Gastroesophageal sphincter (tissue), 4 donors: ENCODE data around the gene GJA3. TPM values are rescaled to one million over a fixed set of nuclear protein-coding genes. Genes with fewer than 3 reads are reported as not detected.

ENCODE experiments used
- ATAC-seq: fragments of 150-250 bp; one replicate; pipeline ENCODE4 v1.9.1; 2016; ENCODE audit warnings: mild to moderate bottlenecking, moderate library complexity
- H3K27ac ChIP-seq, 4 donors: fragments of 200-600 bp; sonication (generic) in 3 of 4; 1 replicate in 3 of 4; 2 replicates in 1 of 4; pipeline ENCODE4 v1.5.1; 2016 to 2019
- H3K27me3 ChIP-seq: fragments of 200-600 bp; sonication (generic); one replicate; pipeline ENCODE4 v1.5.1; 2019
- H3K36me3 ChIP-seq, 2 donors: fragments of 200-600 bp; sonication (generic); one replicate each; pipeline ENCODE4 v1.5.1; 2019; ENCODE audit warnings: control low read depth in 1 of 2
- H3K4me1 ChIP-seq, 3 donors: fragments of 200-600 bp; sonication (generic); 1 replicate in 2 of 3; 2 replicates in 1 of 3; pipeline ENCODE4 v1.5.1; 2016 to 2019; ENCODE audit warnings: control low read depth in 2 of 3
- H3K4me3 ChIP-seq, 2 donors: fragments of 200-600 bp; sonication (generic); one replicate each; pipeline ENCODE4 v1.5.1; 2019; ENCODE audit warnings: mild to moderate bottlenecking in 1 of 2, moderate library complexity in 1 of 2
- H3K9me3 ChIP-seq, 3 donors: fragments of 200-600 bp; sonication (generic); one replicate each; pipeline ENCODE4 v1.5.1; 2017 to 2019; ENCODE audit warnings: control low read depth in 2 of 3
- EP300 ChIP-seq: sonication (generic); formaldehyde crosslinking; IDR thresholded peaks from one replicate; pipeline ENCODE4 v1.6.1; 2017; ENCODE audit warnings: antibody characterized with exemption, mild to moderate bottlenecking
- POLR2A ChIP-seq, 2 donors: fragments of 450-650 bp; IDR thresholded peaks; one replicate each; pipeline ENCODE4 v1.6.1; 2017; ENCODE audit warnings: antibody characterized with exemption in 2 of 2, mild to moderate bottlenecking in 2 of 2, moderate library complexity in 1 of 2
- POLR2AphosphoS5 ChIP-seq: sonication (generic); formaldehyde crosslinking; IDR thresholded peaks from one replicate; pipeline ENCODE4 v1.6.1; 2017; ENCODE audit warnings: antibody characterized with exemption
- whole genome bisulfite sequencing, 2 donors: methylation state at CpG; one replicate each; pipeline ENCODE4 v1.1.5; 2018; ENCODE audit warnings: low coverage in 1 of 2; 5-methylcytosine and 5-hydroxymethylcytosine counted together
- total RNA-seq, 4 donors: library from RNA; depleted of rRNA; stranded (reverse); fragments of >200 nt; gene quantifications; one replicate each; pipeline ENCODE4 v1.1.0, GENCODE V29; 2016
- TF ChIP-seq, protein P1 (sequence below), 4 experiments: fragments of 200-600 bp in 2 of 4; fragments of 450-650 bp in 2 of 4; sonication (generic) in 1 of 4; IDR thresholded peaks; one replicate each; pipeline ENCODE4 v1.5.1; 2017 to 2019; ENCODE audit warnings: antibody characterized with exemption in 4 of 4, mild to moderate bottlenecking in 2 of 4, moderate library complexity in 2 of 4

GJA3 gene
- total RNA-seq: under 1 TPM in 2 of 4 donors, not detected in 2; 0.04 to 0.07 TPM

DNA sequence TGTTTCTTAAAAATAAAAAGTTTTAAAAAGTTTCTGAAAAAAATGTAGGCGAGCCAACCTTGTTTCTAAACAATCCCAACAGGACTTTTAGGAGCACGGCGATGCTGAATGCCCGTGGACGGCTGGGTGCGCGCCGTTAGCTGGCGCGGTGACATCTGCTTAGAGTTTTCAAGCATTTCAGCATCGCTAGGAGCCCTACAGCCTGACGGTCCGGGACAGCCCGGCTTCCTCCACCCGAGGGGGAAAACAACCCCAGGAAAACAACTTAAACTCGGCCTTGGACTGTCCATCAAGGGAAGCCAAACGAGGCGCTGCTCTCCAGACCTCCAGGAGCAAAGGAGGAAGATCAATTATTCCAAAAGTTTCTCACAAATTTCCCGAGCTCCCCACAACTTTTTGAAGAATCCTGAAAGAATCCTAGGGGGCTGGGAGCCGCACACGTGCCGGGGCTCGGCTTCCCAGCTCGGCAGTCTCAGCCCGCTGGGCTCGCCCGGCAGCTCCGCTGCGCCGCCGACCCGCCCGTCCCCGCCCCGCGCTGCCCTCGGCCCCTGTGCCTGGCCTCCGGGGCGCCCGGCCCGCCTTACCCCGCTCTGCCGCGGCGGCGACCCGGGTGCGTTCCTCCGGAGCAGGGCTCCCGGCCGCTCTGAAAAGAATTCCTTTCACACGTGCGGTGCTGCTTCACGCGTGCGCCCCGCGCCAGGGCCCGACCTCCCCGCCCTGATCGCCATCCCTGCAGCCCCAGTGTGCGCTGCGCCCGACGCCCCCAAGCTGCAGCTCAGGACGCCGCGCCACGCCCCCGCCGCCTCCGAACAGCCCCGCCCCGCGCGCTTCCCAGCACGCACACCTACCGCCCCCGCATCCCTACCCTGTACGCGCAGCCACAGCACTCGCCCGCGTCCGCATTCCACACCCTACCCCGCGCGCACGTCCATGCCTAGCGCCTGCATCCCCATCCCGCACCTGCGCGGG is at the start of gene GJA3:
GJA3 (minus strand) TSS at position 747 of the 969 bp plus-strand sequence. CDS start 17,764 bp downstream, outside the sequence.
- H3K36me3 ChIP-seq: no peaks in the 10 kb centered on the region
- 4 to 6% methylated on average over 12 to 15 of the region's 93 CpGs for WGBS, 2 donors
- peak within 1 kb of the TSS; percentile 1 to 47 for H3K4me3 ChIP-seq
- H3K4me1 ChIP-seq: peaks cover 0 to 24% (median 10%) of the 10 kb centered on the region in 3 donors
- ATAC-seq: peak; percentile 51
- TF ChIP-seq, protein P1, sequence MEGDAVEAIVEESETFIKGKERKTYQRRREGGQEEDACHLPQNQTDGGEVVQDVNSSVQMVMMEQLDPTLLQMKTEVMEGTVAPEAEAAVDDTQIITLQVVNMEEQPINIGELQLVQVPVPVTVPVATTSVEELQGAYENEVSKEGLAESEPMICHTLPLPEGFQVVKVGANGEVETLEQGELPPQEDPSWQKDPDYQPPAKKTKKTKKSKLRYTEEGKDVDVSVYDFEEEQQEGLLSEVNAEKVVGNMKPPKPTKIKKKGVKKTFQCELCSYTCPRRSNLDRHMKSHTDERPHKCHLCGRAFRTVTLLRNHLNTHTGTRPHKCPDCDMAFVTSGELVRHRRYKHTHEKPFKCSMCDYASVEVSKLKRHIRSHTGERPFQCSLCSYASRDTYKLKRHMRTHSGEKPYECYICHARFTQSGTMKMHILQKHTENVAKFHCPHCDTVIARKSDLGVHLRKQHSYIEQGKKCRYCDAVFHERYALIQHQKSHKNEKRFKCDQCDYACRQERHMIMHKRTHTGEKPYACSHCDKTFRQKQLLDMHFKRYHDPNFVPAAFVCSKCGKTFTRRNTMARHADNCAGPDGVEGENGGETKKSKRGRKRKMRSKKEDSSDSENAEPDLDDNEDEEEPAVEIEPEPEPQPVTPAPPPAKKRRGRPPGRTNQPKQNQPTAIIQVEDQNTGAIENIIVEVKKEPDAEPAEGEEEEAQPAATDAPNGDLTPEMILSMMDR (IDR thresholded peaks at IDR 0.05): peak in 1 of 4 experiments; percentile 14
- TF ChIP-seq POLR2A (IDR thresholded peaks at IDR 0.05): no peak
- H3K27me3 ChIP-seq: peaks cover 76% of the 10 kb centered on the region
- no peaks in the 10 kb centered on the region for H3K9me3 ChIP-seq
- no peak within 1 kb of the TSS for H3K27ac ChIP-seq

DNA sequence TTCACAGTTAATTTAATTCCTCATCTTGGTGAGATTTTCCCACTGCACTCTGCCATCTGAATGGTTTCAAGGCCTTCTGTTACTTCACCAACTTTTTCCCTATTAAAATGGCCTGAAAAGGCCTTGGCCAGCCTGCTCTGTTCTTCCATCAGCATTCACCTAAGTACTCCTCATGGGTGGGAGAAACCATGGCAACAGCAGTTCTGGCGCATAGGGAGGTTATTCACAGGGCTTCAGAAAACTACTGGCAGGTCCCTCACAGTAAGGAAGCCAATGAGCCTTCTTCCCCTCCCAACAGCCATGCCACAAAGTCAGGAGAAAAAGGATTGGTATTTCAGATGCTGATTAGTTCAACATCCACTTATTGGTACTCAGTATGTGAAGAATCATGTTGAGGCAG is 49.1 kb upstream of the GJA3 start:
- Histone ChIP-seq H3K4me3 (no peak overlapping the region), H3K9me3 (peaks cover 0 to 11% (median 0%) of the 10 kb centered on the region in 3 donors), H3K27me3 (peaks cover 29% of the 10 kb centered on the region), H3K36me3 (no peaks in the 10 kb centered on the region), H3K27ac (no peak overlapping the region), H3K4me1 (no peaks in the 10 kb centered on the region)
- WGBS, 2 donors: 40% methylated on average over 1 of the region's 1 CpG; no CpG with 5 or more reads in 1 of the 2 donors
- no peak for TF ChIP-seq POLR2AphosphoS5
- no peak for TF ChIP-seq POLR2A (IDR thresholded peaks at IDR 0.05)
- no peak for TF ChIP-seq EP300
- TF ChIP-seq, protein P1 (IDR thresholded peaks at IDR 0.05): no peak
- ATAC-seq: no peak

DNA sequence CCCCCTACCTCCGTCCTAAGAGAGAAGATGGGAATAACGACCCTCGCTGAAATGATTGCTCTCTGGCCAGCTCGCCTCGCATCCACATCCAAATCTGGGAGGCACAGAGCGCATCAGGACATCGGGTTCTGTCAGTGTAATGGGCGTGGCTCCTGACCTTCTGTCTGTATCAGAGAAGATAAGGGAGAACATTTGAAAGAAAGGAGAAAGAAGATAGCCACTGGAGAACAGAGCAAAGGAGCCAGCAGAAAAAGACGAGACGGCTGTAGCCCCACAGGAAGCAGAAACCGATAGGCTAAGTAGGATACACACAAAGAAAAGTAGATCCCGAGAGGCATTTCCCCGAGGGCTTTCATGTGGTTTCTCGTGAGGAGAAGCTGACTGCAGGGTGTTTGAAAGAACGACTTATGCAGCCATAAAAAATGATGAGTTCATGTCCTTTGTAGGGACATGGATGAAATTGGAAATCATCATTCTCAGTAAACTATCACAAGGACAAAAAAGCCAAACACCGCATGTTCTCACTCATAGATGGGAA is 45.9 kb upstream of the GJA3 start:
- no peaks in the 10 kb centered on the region for H3K36me3 ChIP-seq
- H3K4me3 ChIP-seq: no peak overlapping the region
- H3K27ac ChIP-seq: no peak overlapping the region
- WGBS, 2 donors: 54 to 67% methylated on average over 6 to 9 of the region's 16 CpGs
- H3K27me3 ChIP-seq: peaks cover 39% of the 10 kb centered on the region
- H3K9me3 ChIP-seq: peaks cover 0 to 8% (median 0%) of the 10 kb centered on the region in 3 donors
- no peaks in the 10 kb centered on the region for H3K4me1 ChIP-seq
- TF ChIP-seq POLR2A (IDR thresholded peaks at IDR 0.05) (no peak), EP300 (no peak), POLR2AphosphoS5 (no peak)
- TF ChIP-seq, protein P1 (IDR thresholded peaks at IDR 0.05): no peak
- no peak for ATAC-seq

DNA sequence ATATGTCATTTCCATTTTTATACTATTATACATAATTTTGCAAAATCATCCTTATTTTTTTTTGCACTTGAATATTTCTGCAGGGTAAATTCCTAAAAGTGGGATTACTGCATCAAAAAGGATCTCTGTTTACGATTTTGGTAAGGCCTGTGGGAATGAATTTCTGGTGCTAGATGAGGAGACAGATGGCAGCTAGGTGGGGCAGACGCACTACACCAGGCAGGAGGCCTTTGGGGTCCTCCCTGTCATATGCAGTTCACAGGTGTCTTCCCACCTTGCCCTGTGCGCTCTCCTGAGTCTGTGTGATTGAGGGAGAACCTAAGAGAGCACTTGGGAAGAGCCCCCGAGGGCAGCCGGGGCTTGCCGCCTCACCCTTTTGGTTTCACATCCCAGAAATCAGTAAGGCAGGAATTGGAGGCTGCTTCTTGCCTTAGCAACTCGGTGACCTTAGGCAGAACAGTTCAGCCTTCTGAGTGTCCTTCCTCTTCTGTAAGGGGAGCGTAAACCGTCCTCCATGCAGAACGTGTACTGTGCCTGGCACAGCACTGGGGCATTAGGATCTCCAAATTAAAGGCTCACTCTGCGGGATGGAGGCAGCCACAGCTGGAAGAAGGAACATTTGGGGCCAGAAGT is 45.3 kb upstream of the GJA3 start:
- no peaks in the 10 kb centered on the region for H3K4me1 ChIP-seq
- H3K9me3 ChIP-seq: peaks cover 0 to 14% (median 0%) of the 10 kb centered on the region in 3 donors
- no peak overlapping the region for H3K4me3 ChIP-seq
- WGBS, 2 donors: 75 to 79% methylated on average over 2 to 3 of the region's 11 CpGs
- no peak overlapping the region for H3K27ac ChIP-seq
- no peaks in the 10 kb centered on the region for H3K36me3 ChIP-seq
- TF ChIP-seq POLR2A (IDR thresholded peaks at IDR 0.05) (no peak), EP300 (no peak), POLR2AphosphoS5 (no peak)
- TF ChIP-seq, protein P1 (IDR thresholded peaks at IDR 0.05): no peak
- H3K27me3 ChIP-seq: peaks cover 39% of the 10 kb centered on the region
- no peak for ATAC-seq
